ENCODE data around the gene SH2D6.
"Not testable (repeated sequence)": the region's sequence is repeated elsewhere in the genome, so short reads cannot be mapped to it uniquely, and the experiment has no call there.

SH2D6 gene

GRCh38 chr2:85398426-85399182, 19.9 kb upstream of the SH2D6 start:
- no peak for DNase-seq

- no peak for DNase-seq
Measured at GRCh38 chr2:85399183-85399455, 19.4 kb upstream of the SH2D6 start.

GRCh38 chr2:85400023-85400422, 18.5 kb upstream of the SH2D6 start:
- DNase-seq: no peak

GRCh38 chr2:85400541-85401463, 17.7 kb upstream of the SH2D6 start:
- DNase-seq: no peak

- no peak for DNase-seq
Measured at GRCh38 chr2:85401464-85401805, 17.1 kb upstream of the SH2D6 start.

- DNase-seq: no peak
Measured at GRCh38 chr2:85401844-85402243, 16.7 kb upstream of the SH2D6 start.

- DNase-seq: peak; percentile 75
Measured at GRCh38 chr2:85405201-85406059, 13.1 kb upstream of the SH2D6 start.

- peak; percentile 41 for DNase-seq
Measured at GRCh38 chr2:85409845-85410583, 8.5 kb upstream of the SH2D6 start, which contains the start of gene CAPG. Gene CAPG (minus strand): TSS chr2:85410366. CDS start chr2:85402145, 8,221 bp downstream.

GRCh38 chr2:85410584-85411404, 7.7 kb upstream of the SH2D6 start:
- no peak for DNase-seq

- no peak for DNase-seq
Measured at GRCh38 chr2:85411405-85411748, 7.1 kb upstream of the SH2D6 start.

- peak; percentile 52 for DNase-seq
Measured at GRCh38 chr2:85413592-85414420, 4.7 kb upstream of the SH2D6 start.

- DNase-seq: not testable (repeated sequence)
Measured at GRCh38 chr2:85414421-85414759, 4.1 kb upstream of the SH2D6 start.

- DNase-seq: no peak
Measured at GRCh38 chr2:85414761-85415553, 3.6 kb upstream of the SH2D6 start.

- no peak for DNase-seq
Measured at GRCh38 chr2:85415980-85416650, 2.4 kb upstream of the SH2D6 start.

GRCh38 chr2:85419009-85419675, 628 bp downstream of the SH2D6 start:
- DNase-seq: no peak

- peak; percentile 96 for DNase-seq
Measured at GRCh38 chr2:85420536-85421259, 2.2 kb downstream of the SH2D6 start.

- no peak for DNase-seq
Measured at GRCh38 chr2:85421260-85422071, 3.0 kb downstream of the SH2D6 start.

All from activated CD4-positive, alpha-beta T cell treated with anti-CD3 and anti-CD28 coated beads for 48 hours (primary cell).